Neuronal stem cell (in vitro differentiated cells): ENCODE measurements around the gene CRTAP.

Experiments used
- DNase-seq: peaks from one replicate; pipeline ENCODE4 v3.0.0-alpha.2; 2013; ENCODE audit warnings: low spot score
- H2AFZ ChIP-seq: one replicate; pipeline ENCODE4 v1.6.1; 2013; ENCODE audit warnings: mild to moderate bottlenecking, low read length, inconsistent platforms
- H2AK5ac ChIP-seq: 2 replicates; pipeline ENCODE4 v1.6.1; 2013; ENCODE audit warnings: low read depth, mild to moderate bottlenecking, inconsistent platforms, low read length, moderate library complexity, mixed read lengths
- H2BK120ac ChIP-seq: 2 replicates; pipeline ENCODE4 v1.6.1; 2013; ENCODE audit warnings: low read depth, mild to moderate bottlenecking, inconsistent platforms, low read length, moderate library complexity, mixed read lengths
- H2BK12ac ChIP-seq: one replicate; pipeline ENCODE4 v1.6.1; 2013; ENCODE audit warnings: low read length, inconsistent platforms
- H2BK15ac ChIP-seq: 2 replicates; pipeline ENCODE4 v1.6.1; 2013; ENCODE audit warnings: mild to moderate bottlenecking, low read length, inconsistent platforms, mixed read lengths
- H2BK5ac ChIP-seq: one replicate; pipeline ENCODE4 v1.6.1; 2013; ENCODE audit warnings: inconsistent platforms, mild to moderate bottlenecking, low read length, moderate library complexity
- H3K14ac ChIP-seq: one replicate; pipeline ENCODE4 v1.6.1; 2013; ENCODE audit warnings: low read length, inconsistent platforms
- H3K18ac ChIP-seq: 2 replicates; pipeline ENCODE4 v1.6.1; 2013; ENCODE audit warnings: low read length, inconsistent platforms
- H3K23ac ChIP-seq: 2 replicates; pipeline ENCODE4 v1.6.1; 2013; ENCODE audit warnings: low read depth, mild to moderate bottlenecking, mixed read lengths, low read length, inconsistent platforms; ENCODE audit not compliant: poor library complexity
- H3K27ac ChIP-seq: replicated peaks from 3 replicates; pipeline ENCODE4 v1.5.1; 2013; ENCODE audit warnings: low read length, inconsistent platforms
- H3K27me3 ChIP-seq, 3 experiments: 2 replicates each; pipeline ENCODE4 v1.6.1; 2013; ENCODE audit warnings: low read length in 3 of 3, mild to moderate bottlenecking in 2 of 3, inconsistent platforms in 1 of 3, low read depth in 1 of 3, mixed read lengths in 1 of 3, moderate library complexity in 1 of 3; ENCODE audit not compliant: control insufficient read depth in 3 of 3, insufficient read depth in 3 of 3
- H3K36me3 ChIP-seq, 2 donors: replicated peaks in 1 of 2; 2 replicates each; pipeline ENCODE4 v1.6.1; 2013; ENCODE audit warnings: low read length in 2 of 2; ENCODE audit not compliant: control insufficient read depth in 2 of 2, insufficient read depth in 2 of 2
- H3K4ac ChIP-seq: 2 replicates; pipeline ENCODE4 v1.6.1; 2013; ENCODE audit warnings: inconsistent platforms, mild to moderate bottlenecking, low read length, moderate library complexity
- H3K4me1 ChIP-seq, 2 donors: 1 replicate in 1 of 2; 2 replicates in 1 of 2; pipeline ENCODE4 v1.6.1; 2013; ENCODE audit warnings: low read length in 2 of 2, low read depth in 1 of 2; ENCODE audit not compliant: control insufficient read depth in 2 of 2, insufficient read depth in 1 of 2
- H3K4me2 ChIP-seq: one replicate; pipeline ENCODE4 v1.6.1; 2013; ENCODE audit warnings: mild to moderate bottlenecking, low read length, inconsistent platforms; ENCODE audit not compliant: insufficient read depth, poor library complexity, severe bottlenecking
- H3K4me3 ChIP-seq, 2 donors: 2 replicates each; pipeline ENCODE4 v1.5.1; 2013; ENCODE audit warnings: low read length in 2 of 2, mild to moderate bottlenecking in 2 of 2, inconsistent platforms in 1 of 2, moderate library complexity in 1 of 2
- H3K79me1 ChIP-seq: one replicate; pipeline ENCODE4 v1.6.1; 2013; ENCODE audit warnings: low read depth, mild to moderate bottlenecking, inconsistent platforms, low read length, moderate library complexity
- H3K9ac ChIP-seq: one replicate; pipeline ENCODE4 v1.6.1; 2013; ENCODE audit warnings: mild to moderate bottlenecking, low read depth, low read length, inconsistent platforms; ENCODE audit not compliant: poor library complexity
- H3K9me3 ChIP-seq, 2 donors: replicated peaks in 1 of 2; 2 replicates each; pipeline versions ENCODE3 to v1.6.1; 2013; ENCODE audit warnings: low read length in 2 of 2, mild to moderate bottlenecking in 2 of 2, inconsistent platforms in 1 of 2, low read depth in 1 of 2, mixed read lengths in 1 of 2, moderate library complexity in 1 of 2; ENCODE audit not compliant: control insufficient read depth in 2 of 2, insufficient read depth in 1 of 2
- H4K8ac ChIP-seq: one replicate; pipeline ENCODE4 v1.6.1; 2013; ENCODE audit warnings: low read depth, mild to moderate bottlenecking, inconsistent platforms, low read length, moderate library complexity
- H4K91ac ChIP-seq: one replicate; pipeline ENCODE4 v1.6.1; 2013; ENCODE audit warnings: low read length, low read depth, mild to moderate bottlenecking, inconsistent platforms; ENCODE audit not compliant: poor library complexity
- WGBS, 2 donors: extraction: QIAGEN DNeasy Blood & Tissue Kit; methylation state at CpG; one replicate each; pipeline ENCODE4 v1.1.7; 2013; ENCODE audit warnings: missing lambda C conversion rate in 2 of 2, mixed read lengths in 1 of 2; ENCODE audit not compliant: insufficient read length in 2 of 2, insufficient replicate concordance in 1 of 2; ENCODE audit errors: extremely low coverage in 2 of 2; 5-methylcytosine and 5-hydroxymethylcytosine counted together

Gene CRTAP

DNA sequence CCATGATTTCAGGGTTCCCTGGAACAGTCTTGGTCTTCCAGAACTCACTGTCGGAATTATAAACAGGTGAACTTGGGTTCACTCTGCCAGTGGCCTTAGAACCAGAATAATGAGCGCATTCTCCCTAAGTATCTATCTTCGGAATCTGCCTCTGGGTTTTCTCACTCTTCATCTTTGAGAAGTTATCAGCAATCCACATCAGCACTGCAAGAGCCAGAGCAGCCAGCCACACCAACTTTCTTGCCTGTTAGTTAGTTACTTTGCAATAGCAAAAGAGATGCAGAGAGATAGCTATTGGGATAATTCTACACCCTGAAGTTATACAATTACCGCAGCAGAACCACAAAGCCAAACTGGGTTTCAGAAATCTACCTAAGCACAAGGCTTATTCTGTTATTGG, 42.6 kb upstream of the CRTAP start:
- H2BK15ac ChIP-seq, result no peak overlapping the region
- no peak overlapping the region for H4K91ac ChIP-seq
- no peak overlapping the region for H2BK5ac ChIP-seq
- peaks cover 0 to 9% of the 10 kb centered on the region in 2 donors for H3K36me3 ChIP-seq
- H3K9me3 ChIP-seq, result no peaks in the 10 kb centered on the region
- WGBS, 2 donors, result no CpG with 5 or more reads among the region's 4 CpGs
- H3K18ac ChIP-seq, result no peak overlapping the region
- H3K4ac ChIP-seq, result no peak overlapping the region
- no peak overlapping the region for H2AFZ ChIP-seq
- H2AK5ac ChIP-seq, result no peak overlapping the region
- no peak overlapping the region for H3K27ac ChIP-seq
- H4K8ac ChIP-seq, result no peak overlapping the region
- no peaks in the 10 kb centered on the region for H3K4me1 ChIP-seq
- H3K79me1 ChIP-seq, result no peaks in the 10 kb centered on the region
- DNase-seq, result no peak
- H3K14ac ChIP-seq, result no peak overlapping the region
- H3K4me2 ChIP-seq, result no peak overlapping the region
- no peak overlapping the region for H3K23ac ChIP-seq
- H3K27me3 ChIP-seq, result no peaks in the 10 kb centered on the region
- H3K4me3 ChIP-seq, result no peak overlapping the region
- no peak overlapping the region for H3K9ac ChIP-seq
- H2BK12ac ChIP-seq, result no peak overlapping the region
- H2BK120ac ChIP-seq, result no peak overlapping the region

DNA sequence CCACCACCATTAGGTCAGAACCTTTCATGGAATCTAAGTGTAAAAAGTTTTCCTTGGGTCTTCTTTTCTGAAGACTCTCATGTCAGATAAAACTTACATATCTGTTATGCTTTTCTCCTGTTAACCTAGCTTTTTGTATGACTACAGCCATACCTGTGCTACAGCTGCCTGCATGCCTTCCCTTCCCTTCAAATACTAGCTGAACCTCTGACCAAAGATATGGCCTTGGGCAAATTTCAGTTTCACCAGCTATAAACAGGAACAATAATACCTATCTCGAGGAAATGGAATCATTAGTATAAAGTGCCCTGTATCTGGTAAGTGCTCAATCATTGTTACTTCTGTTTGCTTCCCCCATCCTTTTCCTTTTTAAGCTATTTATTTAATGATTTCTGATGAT, 41.9 kb upstream of the CRTAP start:
- H3K27ac ChIP-seq, result no peak overlapping the region
- no CpG with 5 or more reads among the region's 1 CpG for WGBS, 2 donors

DNA sequence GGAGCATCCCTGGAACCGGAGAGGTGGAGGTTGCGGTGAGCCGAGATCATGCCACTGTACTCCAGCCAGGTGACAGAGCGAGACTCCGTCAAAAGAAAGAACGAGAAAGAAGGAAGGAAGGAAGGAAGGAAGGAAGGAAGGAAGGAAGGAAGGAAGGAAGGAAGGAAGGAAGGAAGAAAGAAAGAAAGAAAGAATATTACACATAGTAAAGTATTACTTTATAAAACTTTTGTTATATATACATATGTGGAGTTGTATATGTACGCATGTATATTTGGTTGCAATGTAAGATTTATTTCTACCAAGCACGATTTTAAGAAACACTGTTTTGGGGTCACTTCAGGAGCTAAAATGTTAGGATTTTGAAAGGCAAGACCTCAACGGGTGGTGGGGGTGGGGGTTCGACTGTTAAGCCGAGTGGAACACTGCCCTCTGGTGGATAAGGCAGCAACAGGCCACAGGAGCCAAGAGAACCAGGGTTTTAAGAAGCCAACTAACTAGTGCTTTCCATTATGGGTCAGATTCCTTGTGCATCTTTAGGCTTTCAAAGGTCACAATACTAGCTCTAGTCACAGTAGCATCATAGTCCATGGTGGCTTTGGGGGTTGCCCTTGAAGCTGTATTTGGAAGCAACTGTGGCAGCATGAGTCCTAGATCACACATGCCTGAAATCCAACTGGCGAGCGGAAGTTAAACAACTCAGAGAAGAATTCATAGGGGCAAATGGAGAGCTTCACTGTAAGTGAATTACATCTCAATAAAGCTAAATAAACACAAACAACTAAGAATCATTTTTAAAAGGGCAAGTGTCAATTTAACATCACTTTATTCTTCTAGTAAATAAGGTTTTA, 39.4 kb upstream of the CRTAP start:
- no peaks in the 10 kb centered on the region for H3K9me3 ChIP-seq
- no peak overlapping the region for H3K4me2 ChIP-seq
- WGBS, 2 donors, result no CpG with 5 or more reads among the region's 13 CpGs
- H3K18ac ChIP-seq, result no peak overlapping the region
- peak; percentile 56 for DNase-seq
- H3K79me1 ChIP-seq, result no peaks in the 10 kb centered on the region
- no peak overlapping the region for H4K8ac ChIP-seq
- no peaks in the 10 kb centered on the region for H3K27me3 ChIP-seq
- no peaks in the 10 kb centered on the region for H3K36me3 ChIP-seq
- no peak overlapping the region for H2BK12ac ChIP-seq
- no peak overlapping the region for H3K23ac ChIP-seq
- H4K91ac ChIP-seq, result no peak overlapping the region
- no peak overlapping the region for H2AFZ ChIP-seq
- no peak overlapping the region for H3K4me3 ChIP-seq
- no peaks in the 10 kb centered on the region for H3K4me1 ChIP-seq
- no peak overlapping the region for H3K14ac ChIP-seq
- no peak overlapping the region for H2BK5ac ChIP-seq
- H3K27ac ChIP-seq, result no peak overlapping the region
- no peak overlapping the region for H2AK5ac ChIP-seq
- no peak overlapping the region for H2BK120ac ChIP-seq
- no peak overlapping the region for H3K9ac ChIP-seq
- no peak overlapping the region for H3K4ac ChIP-seq
- H2BK15ac ChIP-seq, result no peak overlapping the region

More for the DNA sequence above, 41.9 kb upstream of the CRTAP start:
- Histone ChIP-seq H3K36me3 (peaks cover 0 to 9% of the 10 kb centered on the region in 2 donors), H2BK120ac (no peak overlapping the region), H2BK12ac (no peak overlapping the region), H3K9me3 (no peaks in the 10 kb centered on the region), H3K9ac (no peak overlapping the region), H3K4ac (no peak overlapping the region), H2BK5ac (no peak overlapping the region), H3K23ac (no peak overlapping the region), H3K27me3 (no peaks in the 10 kb centered on the region), H3K4me3 (no peak overlapping the region), H3K4me2 (no peak overlapping the region), H3K79me1 (no peaks in the 10 kb centered on the region), H2AFZ (no peak overlapping the region), H3K14ac (no peak overlapping the region), H2AK5ac (no peak overlapping the region), H2BK15ac (no peak overlapping the region), H4K91ac (no peak overlapping the region), H4K8ac (no peak overlapping the region), H3K18ac (no peak overlapping the region), H3K4me1 (no peaks in the 10 kb centered on the region)
- no peak for DNase-seq

DNA sequence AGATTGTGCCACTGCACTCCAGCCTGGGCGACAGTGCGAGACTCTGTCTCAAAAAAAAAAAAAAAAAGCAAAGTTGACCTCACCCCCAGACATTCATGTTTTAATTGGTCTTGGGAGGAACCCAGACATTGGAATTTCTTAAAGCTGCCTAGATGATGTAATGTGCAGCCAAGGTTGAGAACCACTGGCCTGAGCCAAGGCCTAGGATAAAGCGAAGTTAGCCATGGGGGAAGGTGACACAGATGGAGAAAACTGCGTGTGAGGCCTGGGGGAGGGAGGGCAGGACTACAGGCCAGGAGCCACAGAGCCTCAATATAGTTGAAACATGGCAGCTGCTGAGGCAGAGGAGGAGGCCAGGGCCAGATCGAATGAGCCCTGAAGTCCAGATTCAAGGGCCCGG, 37.8 kb upstream of the CRTAP start:
- no peaks in the 10 kb centered on the region for H3K27me3 ChIP-seq
- WGBS, 2 donors, result no CpG with 5 or more reads among the region's 6 CpGs
- no peak overlapping the region for H2BK5ac ChIP-seq
- no peak overlapping the region for H2AFZ ChIP-seq
- no peak overlapping the region for H3K14ac ChIP-seq
- no peak overlapping the region for H3K4me3 ChIP-seq
- H2BK12ac ChIP-seq, result no peak overlapping the region
- H2BK15ac ChIP-seq, result no peak overlapping the region
- no peak overlapping the region for H3K18ac ChIP-seq
- H3K9me3 ChIP-seq, result no peaks in the 10 kb centered on the region
- no peak overlapping the region for H3K4ac ChIP-seq
- H3K4me2 ChIP-seq, result no peak overlapping the region
- no peak overlapping the region for H3K23ac ChIP-seq
- H3K36me3 ChIP-seq, result no peaks in the 10 kb centered on the region
- H2AK5ac ChIP-seq, result no peak overlapping the region
- no peak overlapping the region for H4K91ac ChIP-seq
- no peak overlapping the region for H3K27ac ChIP-seq
- DNase-seq, result no peak
- H3K79me1 ChIP-seq, result no peaks in the 10 kb centered on the region
- no peaks in the 10 kb centered on the region for H3K4me1 ChIP-seq
- H3K9ac ChIP-seq, result no peak overlapping the region
- H2BK120ac ChIP-seq, result no peak overlapping the region
- no peak overlapping the region for H4K8ac ChIP-seq
